ENCODE measurements around the gene TGFBRAP1. TPM values are rescaled to one million over a fixed set of nuclear protein-coding genes. Genes with fewer than 3 reads are reported as not detected.

The TGFBRAP1 gene
- total RNA-seq: 33.0 and 57.5 TPM in 2 replicates

- peak in 1 of 2 donors; percentile 69 for DNase-seq (ENCODE audit: low read depth in 2 of 2)
These were observed at the start of gene TGFBRAP1 for GRCh38 chr2:105329561-105330495. Gene TGFBRAP1, minus strand, starts transcription at chr2:105329735. Its CDS starts 21,434 bp downstream, at chr2:105308301.

GRCh38 chr2:105378921-105379383 lies 49.4 kb upstream of the TGFBRAP1 start:
- DNase-seq (ENCODE audit: low read depth in 2 of 2): no peak

GRCh38 chr2:105378276-105378840 lies 48.8 kb upstream of the TGFBRAP1 start:
- no peak for DNase-seq (ENCODE audit: low read depth in 2 of 2)

GRCh38 chr2:105377871-105378270 lies 48.3 kb upstream of the TGFBRAP1 start:
- DNase-seq (ENCODE audit: low read depth in 2 of 2): no peak

- peak in 1 of 2 donors; percentile 88 for DNase-seq (ENCODE audit: low read depth in 2 of 2)
These were observed 47.3 kb upstream of the TGFBRAP1 start for GRCh38 chr2:105376789-105377240.

GRCh38 chr2:105376010-105376409 lies 46.5 kb upstream of the TGFBRAP1 start:
- no peak for DNase-seq (ENCODE audit: low read depth in 2 of 2)

- no peak for DNase-seq (ENCODE audit: low read depth in 2 of 2)
These were observed 45.5 kb upstream of the TGFBRAP1 start for GRCh38 chr2:105375001-105375561.

- no peak for DNase-seq (ENCODE audit: low read depth in 2 of 2)
These were observed 44.4 kb upstream of the TGFBRAP1 start for GRCh38 chr2:105373895-105374401.

GRCh38 chr2:105373344-105373781 lies 43.8 kb upstream of the TGFBRAP1 start:
- no peak for DNase-seq (ENCODE audit: low read depth in 2 of 2)

- no peak for DNase-seq (ENCODE audit: low read depth in 2 of 2)
These were observed 42.3 kb upstream of the TGFBRAP1 start for GRCh38 chr2:105371810-105372209.

- DNase-seq (ENCODE audit: low read depth in 2 of 2): no peak
These were observed 41.6 kb upstream of the TGFBRAP1 start for GRCh38 chr2:105371156-105371555.

- peak; percentile 48 to 83 for DNase-seq (ENCODE audit: low read depth in 2 of 2)
These were observed 40.5 kb upstream of the TGFBRAP1 start for GRCh38 chr2:105369777-105370690.

- no peak for DNase-seq (ENCODE audit: low read depth in 2 of 2)
These were observed 39.3 kb upstream of the TGFBRAP1 start for GRCh38 chr2:105368759-105369408.

GRCh38 chr2:105365206-105365605 lies 35.7 kb upstream of the TGFBRAP1 start:
- no peak for DNase-seq (ENCODE audit: low read depth in 2 of 2)

- DNase-seq (ENCODE audit: low read depth in 2 of 2): no peak
These were observed 35.1 kb upstream of the TGFBRAP1 start for GRCh38 chr2:105364436-105365139.

GRCh38 chr2:105362862-105363591 lies 33.5 kb upstream of the TGFBRAP1 start:
- DNase-seq (ENCODE audit: low read depth in 2 of 2): no peak

- DNase-seq (ENCODE audit: low read depth in 2 of 2): no peak
These were observed 31.8 kb upstream of the TGFBRAP1 start for GRCh38 chr2:105361102-105361889.

GRCh38 chr2:105358593-105358992 lies 29.1 kb upstream of the TGFBRAP1 start:
- no peak for DNase-seq (ENCODE audit: low read depth in 2 of 2)
